Esophagus muscularis mucosa (tissue), 4 donors: ENCODE data around the gene SLC2A6. TPM values are rescaled to one million over a fixed set of nuclear protein-coding genes. Genes with fewer than 3 reads are reported as not detected.

Experiments
- DNase-seq: peaks from one replicate; pipeline ENCODE4 v3.0.0-alpha.2; 2017; ENCODE audit errors: extremely low spot score
- H3K27ac ChIP-seq, 4 donors: fragments of 200-600 bp; sonication (generic); replicated peaks in 1 of 4; 1 replicate in 3 of 4; 2 replicates in 1 of 4; pipeline ENCODE4 v1.5.1; 2016 to 2019; ENCODE audit warnings: mild to moderate bottlenecking in 1 of 4
- H3K27me3 ChIP-seq, 4 donors: fragments of 200-600 bp; sonication (generic); one replicate each; pipeline versions ENCODE4 v1.5.1 to v1.6.0; 2016 to 2019
- H3K36me3 ChIP-seq, 4 donors: fragments of 200-600 bp; sonication (generic); one replicate each; pipeline ENCODE4 v1.5.1; 2016 to 2019
- H3K4me1 ChIP-seq, 4 donors: fragments of 200-600 bp; sonication (generic); one replicate each; pipeline ENCODE4 v1.5.1; 2016 to 2019
- H3K4me3 ChIP-seq, 4 donors: fragments of 200-600 bp; sonication (generic); 1 replicate in 2 of 4; 2 replicates in 2 of 4; pipeline ENCODE4 v1.5.1; 2016 to 2019; ENCODE audit warnings: mild to moderate bottlenecking in 4 of 4, moderate library complexity in 1 of 4
- H3K9me3 ChIP-seq, 4 donors: fragments of 200-600 bp; sonication (generic); 1 replicate in 3 of 4; 2 replicates in 1 of 4; pipeline ENCODE4 v1.5.1; 2016 to 2019
- EP300 ChIP-seq: sonication (generic); formaldehyde crosslinking; IDR thresholded peaks from one replicate; pipeline ENCODE4 v1.6.1; 2017; ENCODE audit warnings: antibody characterized with exemption
- POLR2A ChIP-seq: fragments of 450-650 bp; IDR thresholded peaks from one replicate; pipeline ENCODE4 v1.6.1; 2017; ENCODE audit warnings: antibody characterized with exemption, moderate library complexity, mild to moderate bottlenecking, low read depth
- POLR2AphosphoS5 ChIP-seq, 2 donors: sonication (generic); formaldehyde crosslinking; IDR thresholded peaks; one replicate each; pipeline ENCODE4 v1.6.1; 2017; ENCODE audit warnings: antibody characterized with exemption in 2 of 2
- WGBS: methylation state at CpG from one replicate; pipeline ENCODE4 v1.1.5; 2018; 5-methylcytosine and 5-hydroxymethylcytosine counted together
- intact Hi-C: fragments of 100-400 bp; cut with DNase I; formaldehyde crosslinking; loops from one replicate; pipeline ENCODE4 v1.15.1; 2023
- total RNA-seq, 4 donors: library from RNA; depleted of rRNA; stranded (reverse); fragments of >200 nt; gene quantifications; one replicate each; pipeline versions ENCODE4 v1.1.0 to v1.2.1, GENCODE V29; 2016
- TF ChIP-seq, protein P1 (sequence below), 3 experiments: fragments of 200-600 bp in 2 of 3; fragments of 450-650 bp in 1 of 3; sonication (generic) in 2 of 3; IDR thresholded peaks; one replicate each; pipeline ENCODE4 v1.5.1; 2017 to 2019; ENCODE audit warnings: antibody characterized with exemption in 3 of 3, mild to moderate bottlenecking in 2 of 3, moderate library complexity in 1 of 3

SLC2A6 gene
- total RNA-seq, 4 donors from 2014 or later = 2.9 to 8.6 (median 5.9) TPM

DNA sequence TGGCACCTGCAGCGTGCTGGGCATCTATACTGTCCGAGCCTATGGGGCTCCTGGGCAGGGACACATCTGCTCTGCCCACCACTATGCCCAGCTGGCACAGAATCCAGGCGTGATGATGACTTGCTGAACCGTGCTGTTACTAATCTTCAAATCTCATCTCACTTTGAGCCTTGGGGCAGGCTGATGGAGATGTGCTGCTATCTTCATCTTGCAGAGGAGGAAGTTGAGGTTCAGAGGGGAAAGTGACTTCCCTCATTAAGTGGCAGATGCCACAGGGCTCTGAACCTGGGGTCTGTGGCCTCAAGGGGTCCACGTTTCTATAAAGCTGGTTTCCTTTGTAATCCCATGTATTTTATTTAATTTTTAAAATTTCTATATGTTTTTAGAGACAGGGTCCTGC, 4.7 kb downstream of the SLC2A6 start:
- 64% methylated on average over 3 of the region's 5 CpGs for WGBS
- Histone ChIP-seq H3K9me3 (no peaks in the 10 kb centered on the region), H3K4me3 (no peak overlapping the region), H3K36me3 (peaks cover 7 to 48% (median 25%) of the 10 kb centered on the region in 4 donors), H3K27ac (no peak overlapping the region), H3K4me1 (peaks cover 13 to 18% (median 16%) of the 10 kb centered on the region in 4 donors), H3K27me3 (no peaks in the 10 kb centered on the region)
- DNase-seq = no peak
- TF ChIP-seq EP300 = no peak
- no peak for TF ChIP-seq POLR2AphosphoS5 (IDR thresholded peaks at IDR 0.05)
- TF ChIP-seq, protein P1, sequence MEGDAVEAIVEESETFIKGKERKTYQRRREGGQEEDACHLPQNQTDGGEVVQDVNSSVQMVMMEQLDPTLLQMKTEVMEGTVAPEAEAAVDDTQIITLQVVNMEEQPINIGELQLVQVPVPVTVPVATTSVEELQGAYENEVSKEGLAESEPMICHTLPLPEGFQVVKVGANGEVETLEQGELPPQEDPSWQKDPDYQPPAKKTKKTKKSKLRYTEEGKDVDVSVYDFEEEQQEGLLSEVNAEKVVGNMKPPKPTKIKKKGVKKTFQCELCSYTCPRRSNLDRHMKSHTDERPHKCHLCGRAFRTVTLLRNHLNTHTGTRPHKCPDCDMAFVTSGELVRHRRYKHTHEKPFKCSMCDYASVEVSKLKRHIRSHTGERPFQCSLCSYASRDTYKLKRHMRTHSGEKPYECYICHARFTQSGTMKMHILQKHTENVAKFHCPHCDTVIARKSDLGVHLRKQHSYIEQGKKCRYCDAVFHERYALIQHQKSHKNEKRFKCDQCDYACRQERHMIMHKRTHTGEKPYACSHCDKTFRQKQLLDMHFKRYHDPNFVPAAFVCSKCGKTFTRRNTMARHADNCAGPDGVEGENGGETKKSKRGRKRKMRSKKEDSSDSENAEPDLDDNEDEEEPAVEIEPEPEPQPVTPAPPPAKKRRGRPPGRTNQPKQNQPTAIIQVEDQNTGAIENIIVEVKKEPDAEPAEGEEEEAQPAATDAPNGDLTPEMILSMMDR (IDR thresholded peaks at IDR 0.05) = no peak
- no peak for TF ChIP-seq POLR2A
- intact Hi-C loops = no loop called here

DNA sequence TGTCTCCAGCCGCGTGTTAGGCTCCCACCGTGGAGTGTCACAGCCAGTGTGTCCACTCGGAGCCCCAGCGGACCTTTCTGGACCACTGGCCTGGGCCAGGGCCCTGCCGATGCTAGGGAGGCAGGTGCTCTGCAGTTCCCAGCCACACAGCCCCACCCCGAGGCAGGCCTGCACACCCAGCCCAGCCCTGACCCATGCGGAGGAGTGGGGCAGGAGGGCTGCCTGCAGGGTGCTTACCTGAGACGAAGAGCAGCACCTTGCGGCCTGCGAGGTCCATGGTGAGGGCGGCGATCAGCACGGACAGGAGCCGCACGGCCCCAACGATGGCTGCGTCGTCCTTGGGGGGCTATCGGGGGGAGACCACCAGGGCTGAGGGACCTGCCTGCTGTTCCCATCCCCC, 5.2 kb downstream of the SLC2A6 start:
- TF ChIP-seq EP300 (no peak), POLR2AphosphoS5 (IDR thresholded peaks at IDR 0.05) (no peak), POLR2A (no peak)
- TF ChIP-seq, protein P1 (IDR thresholded peaks at IDR 0.05) = no peak
- Histone ChIP-seq H3K27ac (no peak overlapping the region), H3K4me3 (no peak overlapping the region), H3K9me3 (no peaks in the 10 kb centered on the region), H3K36me3 (peaks cover 12 to 52% (median 30%) of the 10 kb centered on the region in 4 donors), H3K4me1 (peaks cover 10 to 13% (median 12%) of the 10 kb centered on the region in 4 donors), H3K27me3 (no peaks in the 10 kb centered on the region)
- no peak for DNase-seq
- WGBS = 96% methylated on average over 13 of the region's 20 CpGs
- intact Hi-C loops = no loop called here

DNA sequence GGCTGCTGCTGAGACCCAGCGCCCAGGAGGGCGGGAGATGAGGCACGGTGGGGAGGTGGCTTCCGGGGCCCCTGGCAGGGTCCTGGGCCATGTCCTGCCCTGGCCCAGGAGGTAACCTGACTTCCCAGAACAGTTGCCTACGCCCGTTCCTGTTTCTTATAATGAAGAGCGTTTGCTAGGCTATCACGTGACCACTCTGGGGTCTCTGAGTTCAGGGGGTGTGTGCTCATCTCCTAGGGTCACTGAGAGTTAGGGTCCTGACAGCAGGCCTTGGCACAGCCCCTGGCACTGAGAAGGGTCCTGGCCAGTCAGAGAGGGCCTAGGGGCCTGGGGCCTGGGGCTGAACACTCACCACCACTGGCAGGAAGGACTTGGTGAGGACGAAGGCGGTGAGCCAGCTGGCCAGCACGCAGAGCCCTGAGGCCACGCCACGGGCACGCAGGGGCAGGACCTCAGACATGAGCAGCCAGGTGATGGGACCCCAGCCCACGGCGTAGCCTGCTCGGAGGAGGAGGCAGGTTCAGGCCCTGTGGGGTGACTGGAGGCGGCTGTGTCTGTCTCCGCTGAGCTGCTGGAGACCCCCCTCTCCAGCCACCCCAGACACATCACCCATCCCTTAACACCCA, 6.0 kb downstream of the SLC2A6 start:
- no peak overlapping the region for H3K27ac ChIP-seq
- no peak overlapping the region for H3K4me3 ChIP-seq
- DNase-seq = no peak
- intact Hi-C loops = no loop called here
- no peaks in the 10 kb centered on the region for H3K27me3 ChIP-seq
- TF ChIP-seq EP300 = no peak
- TF ChIP-seq, protein P1 (IDR thresholded peaks at IDR 0.05) = no peak
- no peak for TF ChIP-seq POLR2AphosphoS5 (IDR thresholded peaks at IDR 0.05)
- TF ChIP-seq POLR2A = no peak
- 78% methylated on average over 9 of the region's 19 CpGs for WGBS
- H3K9me3 ChIP-seq = no peaks in the 10 kb centered on the region
- peaks cover 13 to 61% (median 38%) of the 10 kb centered on the region in 4 donors for H3K36me3 ChIP-seq
- H3K4me1 ChIP-seq = peaks cover under 1 to 4% (median 3%) of the 10 kb centered on the region in 4 donors

DNA sequence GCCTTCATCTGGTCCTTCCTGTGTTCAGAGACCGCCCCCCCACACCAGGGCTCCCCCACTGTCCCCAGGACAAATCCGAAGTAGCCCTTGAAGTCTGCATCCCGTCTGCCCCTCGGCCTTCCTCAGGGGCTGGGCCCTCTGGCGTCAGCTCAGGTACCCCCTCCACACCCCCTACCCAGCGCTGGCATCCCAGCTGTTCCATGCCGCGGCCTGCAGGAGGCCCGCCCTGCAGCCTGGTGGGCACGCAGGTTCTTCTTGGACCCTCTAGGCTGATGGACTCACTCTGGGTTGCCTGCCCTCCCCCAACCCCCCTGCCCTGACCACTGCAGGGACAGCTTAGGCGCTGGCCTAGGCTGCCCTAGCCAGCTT, 6.6 kb downstream of the SLC2A6 start:
- no peak overlapping the region for H3K4me3 ChIP-seq
- no peak overlapping the region for H3K27ac ChIP-seq
- TF ChIP-seq POLR2AphosphoS5 (IDR thresholded peaks at IDR 0.05) = no peak
- no peak for TF ChIP-seq POLR2A
- TF ChIP-seq, protein P1 (IDR thresholded peaks at IDR 0.05) = no peak
- TF ChIP-seq EP300 = no peak
- H3K9me3 ChIP-seq = no peaks in the 10 kb centered on the region
- WGBS = 83% methylated on average over 9 of the region's 11 CpGs
- H3K36me3 ChIP-seq = peaks cover 13 to 64% (median 42%) of the 10 kb centered on the region in 4 donors
- no peaks in the 10 kb centered on the region for H3K27me3 ChIP-seq
- no peak for DNase-seq
- intact Hi-C loops = no loop called here
- no peaks in the 10 kb centered on the region for H3K4me1 ChIP-seq
